K562 (cell line): ENCODE measurements around the gene OSBPL3. TPM values are rescaled to one million over a fixed set of nuclear protein-coding genes. Genes with fewer than 3 reads are reported as not detected.

Source experiments
- ATAC-seq: fragments of 200-7000 bp; cut with Tn5 transposase; 3 replicates; pipeline ENCODE4 v1.9.1; 2020; ENCODE audit warnings: moderate library complexity
- BruUV-seq: library from RNA; stranded (reverse); fragments of 400-500 nt; replicated peaks from 2 replicates; lab custom pipeline; 2021; lab: Mats Ljungman, UMichigan
- CTCF ChIA-PET: fragments of 300-600 bp; formaldehyde crosslinking; extraction: SDS; loops from one replicate; lab custom pipeline; 2021; ENCODE audit warnings: low intra/inter-chr PET ratio; lab: Yijun Ruan, JAX
- POLR2A ChIA-PET: fragments of 300-600, 350-650 bp; sonication (Branson Sonifier 250); formaldehyde crosslinking; extraction: SDS; loops from one replicate; lab custom pipeline; 2021; ENCODE audit warnings: antibody characterized with exemption, inconsistent platforms; lab: Yijun Ruan, JAX
- DNase-seq, 4 experiments: peaks; one replicate each; pipeline versions ENCODE4 v3.0.0 to v3.0.0-alpha.2; 2011 to 2018; ENCODE audit warnings: low spot score in 3 of 4, mixed read lengths in 3 of 4; ENCODE audit errors: extremely low read depth in 1 of 4
- FAIRE-seq: peaks from 2 replicates; lab custom pipeline; 2011; peaks lifted over from hg19 to GRCh38; lab: Jason Lieb, UNC
- H2AFZ ChIP-seq: 2 replicates; pipeline ENCODE4 v1.6.0; 2011; ENCODE audit warnings: low read depth, low read length, control low read depth, inconsistent platforms
- H3K27ac ChIP-seq: fragments of 200-600 bp; 3 replicates; pipeline ENCODE4 v1.8.0; 2011; ENCODE audit warnings: low read depth, mild to moderate bottlenecking, control low read depth, inconsistent platforms, low read length, moderate library complexity, mixed read lengths; ENCODE audit errors: extremely low read depth
- H3K27me3 ChIP-seq, 2 experiments: fragments of 300-600 bp in 1 of 2; 2 replicates in 1 of 2; 3 replicates in 1 of 2; pipeline versions ENCODE4 v1.6.0 to v1.8.0; 2011; ENCODE audit warnings: inconsistent platforms in 2 of 2, low read length in 2 of 2, mild to moderate bottlenecking in 1 of 2, mixed read lengths in 1 of 2, moderate library complexity in 1 of 2; ENCODE audit not compliant: control insufficient read depth in 2 of 2, insufficient read depth in 2 of 2
- H3K36me3 ChIP-seq: fragments of 300-600 bp; 3 replicates; pipeline ENCODE4 v1.8.0; 2011; ENCODE audit warnings: mild to moderate bottlenecking, low read length, inconsistent platforms; ENCODE audit not compliant: control insufficient read depth, insufficient read depth
- H3K4me1 ChIP-seq, 2 experiments: fragments of 200-600 bp in 1 of 2; replicated peaks in 1 of 2; 2 replicates in 1 of 2; 3 replicates in 1 of 2; pipeline versions ENCODE4 v1.5.1 to v1.8.0; 2011; ENCODE audit warnings: inconsistent platforms in 2 of 2, low read length in 2 of 2, mild to moderate bottlenecking in 1 of 2, mixed read lengths in 1 of 2, moderate library complexity in 1 of 2; ENCODE audit not compliant: control insufficient read depth in 2 of 2, insufficient read depth in 2 of 2
- H3K4me2 ChIP-seq: 2 replicates; pipeline ENCODE4 v1.6.1; 2011; ENCODE audit warnings: low read length, control low read depth, inconsistent platforms, mixed read lengths; ENCODE audit not compliant: insufficient read depth
- H3K4me3 ChIP-seq: fragments of 200-600 bp; sonication (generic), shearing (Covaris generic); 2 replicates; pipeline ENCODE4 v1.5.1; 2016; ENCODE audit warnings: control low read depth, inconsistent platforms
- H3K79me2 ChIP-seq: fragments of 200-600 bp; 3 replicates; pipeline ENCODE4 v1.8.0; 2011; ENCODE audit warnings: low read length, inconsistent platforms; ENCODE audit not compliant: control insufficient read depth, insufficient read depth
- H3K9ac ChIP-seq, 2 experiments: 2 replicates each; pipeline versions ENCODE4 v1.6.0 to v1.6.1; 2011; ENCODE audit warnings: low read depth in 2 of 2, low read length in 2 of 2, control low read depth in 1 of 2, inconsistent platforms in 1 of 2, mild to moderate bottlenecking in 1 of 2, mixed read lengths in 1 of 2; ENCODE audit not compliant: insufficient read depth in 1 of 2
- H3K9me1 ChIP-seq: one replicate; pipeline ENCODE4 v1.6.0; 2011; ENCODE audit warnings: inconsistent platforms, mild to moderate bottlenecking, low read length, moderate library complexity; ENCODE audit not compliant: control insufficient read depth, insufficient read depth
- H3K9me3 ChIP-seq: replicated peaks from 2 replicates; pipeline ENCODE4 v1.5.1; 2011; ENCODE audit warnings: low read depth, low read length, inconsistent platforms; ENCODE audit not compliant: control insufficient read depth, insufficient read depth
- H4K20me1 ChIP-seq: replicated peaks from 2 replicates; pipeline ENCODE4 v1.6.1; 2011; ENCODE audit warnings: low read length, inconsistent platforms, mixed read lengths; ENCODE audit not compliant: control insufficient read depth, insufficient read depth
- HMBOX1 ChIP-seq: sonication (generic); IDR thresholded peaks from 2 replicates; pipeline ENCODE4 v1.6.1; 2016
- MED1 ChIP-seq: sonication (generic); formaldehyde crosslinking; IDR thresholded peaks from 2 replicates; pipeline ENCODE4 v1.8.1; 2023; ENCODE audit warnings: missing genetic modification reagents, borderline replicate concordance
- MTA2 ChIP-seq: fragments of 450-650 bp; IDR thresholded peaks from 2 replicates; pipeline ENCODE4 v1.6.1; 2016; ENCODE audit warnings: low read depth
- PTRF ChIP-seq: fragments of 450-650 bp; IDR thresholded peaks from 2 replicates; pipeline ENCODE4 v1.6.1; 2016; ENCODE audit warnings: mild to moderate bottlenecking, missing genetic modification characterization, missing compliant biosample characterization
- YBX1 ChIP-seq: fragments of 450-650 bp; IDR thresholded peaks from 2 replicates; pipeline ENCODE4 v1.7.1; 2016; ENCODE audit warnings: mild to moderate bottlenecking
- ZZZ3 ChIP-seq: fragments of 450-650 bp; IDR thresholded peaks from 2 replicates; pipeline ENCODE4 v1.6.1; 2016; ENCODE audit warnings: antibody characterized with exemption, mild to moderate bottlenecking, moderate library complexity
- WGBS: fragments of 100-300 bp; shearing (Covaris generic); methylation state at CpG from one replicate; pipeline ENCODE4 v1.1.6; 2016; ENCODE audit warnings: low coverage, mixed read lengths; ENCODE audit not compliant: insufficient coverage; ENCODE audit errors: missing lambda C conversion rate; 5-methylcytosine and 5-hydroxymethylcytosine counted together
- in situ Hi-C: fragments of 300-500 bp; cut with MboI; formaldehyde crosslinking; loops from 4 replicates; pipeline ENCODE4 v1.15.0; 2018; ENCODE audit warnings: inconsistent platforms, mixed read lengths
- intact Hi-C: fragments of 100-400 bp; cut with micrococcal nuclease; formaldehyde crosslinking; loops from 2 replicates; pipeline ENCODE4 v1.14.2; 2022
- polyA plus RNA-seq, 8 experiments: library from polyadenylated mRNA; depleted of rRNA in 4 of 8; stranded (reverse) in 5 of 8; unstranded in 3 of 8; fragments of >200 nt; fragmentation: Nextera tagmentation in 2 of 8; fragmentation: Illumina TruSeq in 1 of 8; extraction: Ambion mirVana in 2 of 8; extraction: Trizol in 1 of 8; gene quantifications; 2 replicates each; pipeline versions ENCODE4 v1.2.1 to v1.2.3, GENCODE V29; 2011 to 2014; ENCODE audit warnings: inconsistent platforms in 1 of 8, missing spikeins in 1 of 8
- total RNA-seq, 7 experiments: library from RNA; depleted of rRNA in 6 of 7; stranded (reverse); fragments of >200 nt in 6 of 7; fragmentation: Illumina TruSeq in 2 of 7; extraction: Trizol in 2 of 7; gene quantifications; 2 replicates each; pipeline versions ENCODE4 v1.2.1 to v1.2.3, GENCODE V29; 2011 to 2021; ENCODE audit warnings: low replicate concordance in 1 of 7
- TF ChIP-seq, protein P1 (sequence below): sonication (generic); formaldehyde crosslinking; IDR thresholded peaks from 2 replicates; pipeline ENCODE4 v1.8.1; 2023; ENCODE audit warnings: mild to moderate bottlenecking, missing genetic modification reagents
- TF ChIP-seq, protein P2 (sequence below): fragments of 250-450 bp; sonication (Bioruptor Pico); IDR thresholded peaks from 2 replicates; pipeline ENCODE4 v1.5.0; 2021

The OSBPL3 gene
- total and polyA plus RNA-seq, 9 of the 15 experiments (the other 6 are each of a cell fraction or from before 2014, with no cell fraction given): 4.8 to 37.2 (median 26.5) TPM

- ChIA-PET CTCF (no interaction called here), POLR2A (interaction anchor here (0.7 kb wide), 1 partner anchor 342 kb away, joined by 3 read pairs; the partner anchor contains the start of gene CYCS)
- Histone ChIP-seq H3K36me3 (no peaks in the 10 kb centered on the region), H3K9me1 (no peaks in the 10 kb centered on the region), H3K79me2 (peaks cover 8% of the 10 kb centered on the region; the same call in 2 of the 3 replicates), H2AFZ (no peak overlapping the region), H3K27me3 (no peaks in the 10 kb centered on the region), H4K20me1 (no peaks in the 10 kb centered on the region), H3K9me3 (peaks cover 3% of the 10 kb centered on the region; the same call in 1 of the 2 replicates), H3K4me3 (no peak overlapping the region), H3K9ac (no peak overlapping the region), H3K27ac (no peak overlapping the region), H3K4me2 (no peak overlapping the region), H3K4me1 (peaks cover 3 to 14% of the 10 kb centered on the region in 2 experiments; a peak in 3 of 5 replicates)
- 46% methylated on average over 2 of the region's 2 CpGs for WGBS
- intact Hi-C loops (no loop called here), in situ Hi-C loops (no loop called here)
- FAIRE-seq (no peak), ATAC-seq (no peak), DNase-seq (no peak)
- TF ChIP-seq MED1 (CRISPR knock-in tag): no peak
- no peak for TF ChIP-seq YBX1
- TF ChIP-seq, protein P1, sequence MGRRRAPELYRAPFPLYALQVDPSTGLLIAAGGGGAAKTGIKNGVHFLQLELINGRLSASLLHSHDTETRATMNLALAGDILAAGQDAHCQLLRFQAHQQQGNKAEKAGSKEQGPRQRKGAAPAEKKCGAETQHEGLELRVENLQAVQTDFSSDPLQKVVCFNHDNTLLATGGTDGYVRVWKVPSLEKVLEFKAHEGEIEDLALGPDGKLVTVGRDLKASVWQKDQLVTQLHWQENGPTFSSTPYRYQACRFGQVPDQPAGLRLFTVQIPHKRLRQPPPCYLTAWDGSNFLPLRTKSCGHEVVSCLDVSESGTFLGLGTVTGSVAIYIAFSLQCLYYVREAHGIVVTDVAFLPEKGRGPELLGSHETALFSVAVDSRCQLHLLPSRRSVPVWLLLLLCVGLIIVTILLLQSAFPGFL (CRISPR knock-in tag): no peak
- TF ChIP-seq, protein P2, sequence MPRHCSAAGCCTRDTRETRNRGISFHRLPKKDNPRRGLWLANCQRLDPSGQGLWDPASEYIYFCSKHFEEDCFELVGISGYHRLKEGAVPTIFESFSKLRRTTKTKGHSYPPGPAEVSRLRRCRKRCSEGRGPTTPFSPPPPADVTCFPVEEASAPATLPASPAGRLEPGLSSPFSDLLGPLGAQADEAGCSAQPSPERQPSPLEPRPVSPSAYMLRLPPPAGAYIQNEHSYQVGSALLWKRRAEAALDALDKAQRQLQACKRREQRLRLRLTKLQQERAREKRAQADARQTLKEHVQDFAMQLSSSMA: no peak
- no peak for TF ChIP-seq MTA2
- no peak for TF ChIP-seq PTRF (tag)
- TF ChIP-seq ZZZ3: no peak
- TF ChIP-seq HMBOX1: no peak
- no TSS peak for BruUV-seq
These were observed 196.3 kb downstream of the OSBPL3 start for GRCh38 chr7:24783698-24784097.
